ENCODE data around the gene ALDH1A1.

- TF ChIP-seq SRF (IDR thresholded peaks at IDR 0.05; ENCODE audit: low read depth, low read length) (no peak), EZH2 (IDR thresholded peaks at IDR 0.05; ENCODE audit: low read depth, low read length, severe bottlenecking) (no peak)
These were observed 27.0 kb downstream of the ALDH1A1 start for GRCh38 chr9:72925891-72926290.

Measured in H1 (cell line).